Measurements from ENCODE around the gene PLBD1. TPM values are rescaled to one million over a fixed set of nuclear protein-coding genes. Genes with fewer than 3 reads are reported as not detected.

Gene PLBD1
- total RNA-seq, 1 donor from 2014 or later: 56.5 TPM

DNA sequence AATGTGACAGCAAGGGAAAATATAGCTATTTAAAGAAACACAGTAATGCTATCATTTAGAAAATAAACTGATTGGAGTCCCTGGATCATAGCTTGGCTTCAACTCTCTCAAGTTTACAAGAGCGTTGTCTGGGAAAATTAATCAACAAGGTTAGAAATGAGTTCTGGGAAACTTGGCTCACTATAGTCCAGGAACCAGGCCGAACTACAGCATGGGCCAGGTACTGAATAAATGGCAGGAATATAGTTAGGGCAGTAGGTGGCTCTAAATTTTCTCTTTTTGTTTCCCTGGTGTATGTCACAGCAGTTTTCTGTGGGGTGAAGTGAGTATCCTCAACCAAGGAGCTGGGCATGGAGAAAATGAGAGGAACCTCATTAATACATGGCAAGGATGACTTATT, 72.4 kb downstream of the PLBD1 start:
- ATAC-seq: no peak

DNA sequence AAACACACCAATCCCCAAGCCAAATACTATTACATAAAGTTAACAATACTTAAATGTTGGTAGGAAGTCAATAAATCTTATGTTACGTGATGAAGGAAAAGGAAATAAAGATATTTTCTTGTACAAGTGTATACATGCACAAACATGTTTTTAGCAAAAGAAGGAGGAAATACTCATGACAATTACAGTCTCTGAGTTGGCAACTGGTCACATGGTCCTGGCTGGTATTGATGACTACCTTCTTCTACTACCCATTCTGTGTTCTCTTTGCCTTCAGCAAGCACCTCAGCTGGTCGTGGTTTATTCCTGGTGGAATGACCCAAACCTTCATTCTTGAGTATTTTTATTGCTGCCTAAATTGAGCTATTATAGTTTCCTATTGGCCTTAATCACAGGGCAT, 84.8 kb downstream of the PLBD1 start:
- ATAC-seq: peak; percentile 82

GRCh38 chr12:14482361-14482760, 85.3 kb downstream of the PLBD1 start:
- ATAC-seq: no peak

DNA sequence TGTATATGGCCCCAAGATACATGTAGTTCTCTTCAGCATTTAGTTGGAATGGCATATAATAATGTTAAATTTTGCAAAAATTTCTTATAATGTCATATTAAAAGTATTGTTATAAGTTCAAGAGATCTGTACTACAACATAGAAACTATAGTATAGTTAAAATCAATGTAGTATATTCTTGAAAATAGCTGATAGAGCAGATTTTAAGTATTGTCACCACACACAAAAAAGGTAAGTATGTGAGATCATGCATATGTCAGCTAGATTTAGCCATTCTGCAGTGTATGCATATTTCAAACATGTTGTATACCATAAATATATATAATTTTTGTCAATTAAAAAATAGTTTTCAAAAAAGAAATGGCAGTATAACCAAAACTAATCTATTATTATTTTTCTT, 86.5 kb downstream of the PLBD1 start:
- no peak for ATAC-seq

DNA sequence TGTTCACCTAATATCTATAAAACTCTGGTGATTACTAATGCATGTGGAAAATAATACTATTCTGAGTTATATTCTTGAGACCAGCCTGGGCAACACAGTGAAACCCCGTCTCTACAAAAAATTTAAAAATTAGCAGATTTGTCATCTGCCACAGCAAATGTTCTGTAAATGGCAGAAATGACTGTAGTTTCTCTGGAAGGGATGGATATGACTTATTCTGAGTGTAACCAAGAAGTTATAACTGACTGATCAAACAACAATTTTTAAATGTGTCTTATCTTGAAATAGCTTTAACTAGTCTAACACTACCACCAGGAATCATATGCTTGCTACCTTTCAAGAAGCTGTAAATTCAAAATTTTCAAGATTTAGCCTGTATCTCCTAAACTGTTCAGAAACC, 88.7 kb downstream of the PLBD1 start:
- ATAC-seq: no peak

GRCh38 chr12:14473707-14474287, 93.9 kb downstream of the PLBD1 start:
- no peak for ATAC-seq

- no peak for ATAC-seq
Measured at GRCh38 chr12:14471497-14471896, 96.2 kb downstream of the PLBD1 start.

GRCh38 chr12:14460212-14460841, 107.4 kb downstream of the PLBD1 start:
- ATAC-seq: no peak

DNA sequence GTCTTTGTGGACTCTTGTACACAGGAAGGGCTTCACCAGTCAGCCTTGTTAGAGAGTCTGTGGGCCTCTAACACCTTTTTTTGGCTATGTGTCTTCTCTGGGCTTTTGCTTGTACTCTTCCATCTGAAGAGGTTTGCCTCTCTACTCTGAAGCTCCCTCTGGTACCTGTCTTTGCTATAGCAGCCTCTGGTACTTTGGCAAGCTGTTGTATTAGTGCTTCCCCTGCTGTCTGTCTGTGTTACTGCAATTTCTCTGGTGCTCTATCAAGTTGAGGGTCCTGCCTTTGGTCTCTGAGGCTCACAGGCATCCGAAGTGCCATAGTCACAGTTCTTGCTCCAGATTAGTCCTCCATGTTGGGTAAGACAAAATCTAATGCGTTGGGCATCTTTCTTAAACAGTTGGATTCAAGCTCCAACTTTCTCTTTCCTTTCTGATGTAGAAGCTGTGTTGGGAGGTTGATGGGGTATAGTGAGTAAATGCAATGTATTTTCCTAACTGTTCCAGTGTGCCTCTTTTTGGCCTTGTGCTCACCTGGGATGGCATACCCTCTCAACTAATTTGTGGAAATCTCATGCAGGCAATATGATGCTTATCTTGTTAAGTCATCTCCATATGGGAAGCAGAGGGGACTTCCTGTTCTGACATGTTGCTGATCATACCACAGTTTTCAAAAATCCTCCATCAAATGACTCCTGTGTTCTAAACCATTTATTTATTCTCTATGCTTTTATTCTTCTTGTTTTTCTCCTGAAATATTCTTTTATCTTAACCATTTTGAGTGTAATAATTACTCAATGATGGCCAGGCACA, 113.4 kb downstream of the PLBD1 start:
- peak; percentile 81 for ATAC-seq

Other genes with a start within 250 kb of the PLBD1 start
- gene ATF7IP, start 202.2 kb downstream of the PLBD1 start, total RNA-seq: 55.0 TPM
- gene GUCY2C, start 128.7 kb upstream of the PLBD1 start, total RNA-seq: 0.20 TPM
- 28.5 TPM for gene WBP11, start 235.6 kb upstream of the PLBD1 start, total RNA-seq
- gene C12orf60, start 235.8 kb upstream of the PLBD1 start, total RNA-seq: 0.76 TPM
- not detected for gene SMCO3, start 246.3 kb upstream of the PLBD1 start, total RNA-seq

Measured in esophagus mucosa (tissue), 1 donor.